Epidermal melanocyte (primary cell): ENCODE results near the gene CDPF1.

Source experiments
- DNase-seq: peaks from one replicate; pipeline ENCODE4 v3.0.0; 2011; ENCODE audit warnings: low spot score; ENCODE audit not compliant: insufficient read length

CDPF1 gene

GRCh38 chr22:46250035-46250782 lies at the start of gene CDPF1:
Gene CDPF1, minus strand, starts transcription at chr22:46250293. Its CDS starts 2,009 bp downstream, at chr22:46248284.
- DNase-seq = peak; percentile 95

GRCh38 chr22:46299101-46299500 lies 49.0 kb upstream of the CDPF1 start:
- DNase-seq = no peak

GRCh38 chr22:46297151-46297812 lies 47.2 kb upstream of the CDPF1 start:
- no peak for DNase-seq

- DNase-seq = peak; percentile 99
These were observed 46.4 kb upstream of the CDPF1 start, which contains the start of gene GTSE1 for GRCh38 chr22:46296257-46297150. Gene GTSE1, plus strand, starts transcription at chr22:46296870. Its CDS starts 531 bp downstream, at chr22:46297401.

GRCh38 chr22:46295277-46295971 lies 45.3 kb upstream of the CDPF1 start:
- no peak for DNase-seq

GRCh38 chr22:46294784-46295183 lies 44.7 kb upstream of the CDPF1 start:
- no peak for DNase-seq

- DNase-seq = peak; percentile 61
These were observed 43.6 kb upstream of the CDPF1 start for GRCh38 chr22:46293577-46294260.

- no peak for DNase-seq
These were observed 42.6 kb upstream of the CDPF1 start for GRCh38 chr22:46292732-46293131.

GRCh38 chr22:46292173-46292572 lies 42.1 kb upstream of the CDPF1 start:
- DNase-seq = no peak

- DNase-seq = no peak
These were observed 41.0 kb upstream of the CDPF1 start for GRCh38 chr22:46290843-46291785.

- DNase-seq = no peak
These were observed 40.2 kb upstream of the CDPF1 start for GRCh38 chr22:46290121-46290842.

- no peak for DNase-seq
These were observed 39.3 kb upstream of the CDPF1 start for GRCh38 chr22:46289244-46289891.

GRCh38 chr22:46288846-46289243 lies 38.8 kb upstream of the CDPF1 start:
- no peak for DNase-seq

- no peak for DNase-seq
These were observed 38.0 kb upstream of the CDPF1 start for GRCh38 chr22:46287873-46288751.

GRCh38 chr22:46286941-46287872 lies 37.1 kb upstream of the CDPF1 start:
- DNase-seq = no peak

GRCh38 chr22:46286006-46286405 lies 35.9 kb upstream of the CDPF1 start:
- no peak for DNase-seq
